MM.1S (cell line): ENCODE results near the gene FAF1.

Experiments used
- EZH2 ChIP-seq: fragments of 300-600 bp; sonication (generic); optimal IDR thresholded peaks from 2 replicates; pipeline ENCODE3; 2017; ENCODE audit warnings: low read depth, mild to moderate bottlenecking, antibody characterized with exemption, low read length, mixed read lengths
- EZH2phosphoT487 ChIP-seq: fragments of 300-600 bp; sonication (generic); IDR thresholded peaks from 2 replicates; pipeline ENCODE4 v1.6.1; 2018; ENCODE audit warnings: antibody characterized with exemption, low read length
- TF ChIP-seq, protein P1 (sequence below): fragments of 300-600 bp; sonication (generic); IDR thresholded peaks from 2 replicates; pipeline ENCODE4 v1.5.1; 2016; ENCODE audit warnings: antibody characterized with exemption, low read length, mixed read lengths

DNA sequence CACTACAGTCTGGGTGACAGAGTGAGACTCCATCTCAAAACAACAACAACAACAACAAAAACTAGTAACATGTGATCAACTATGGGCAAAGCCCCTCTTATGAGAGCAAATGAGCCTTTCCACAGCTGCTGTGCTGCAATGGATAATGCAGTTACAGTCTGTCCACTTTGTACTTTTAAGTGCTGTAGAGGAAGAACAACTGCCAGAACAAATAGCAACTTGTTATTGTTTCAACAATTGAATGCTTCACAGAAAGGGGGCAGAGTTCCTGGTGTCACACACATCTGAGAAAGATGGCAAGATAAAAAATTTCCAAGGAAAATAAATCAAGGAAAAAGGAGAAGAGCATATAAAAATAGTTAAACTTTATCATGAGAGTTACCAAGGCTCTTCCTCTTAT, 293.2 kb downstream of the FAF1 start:
- TF ChIP-seq, protein P1, sequence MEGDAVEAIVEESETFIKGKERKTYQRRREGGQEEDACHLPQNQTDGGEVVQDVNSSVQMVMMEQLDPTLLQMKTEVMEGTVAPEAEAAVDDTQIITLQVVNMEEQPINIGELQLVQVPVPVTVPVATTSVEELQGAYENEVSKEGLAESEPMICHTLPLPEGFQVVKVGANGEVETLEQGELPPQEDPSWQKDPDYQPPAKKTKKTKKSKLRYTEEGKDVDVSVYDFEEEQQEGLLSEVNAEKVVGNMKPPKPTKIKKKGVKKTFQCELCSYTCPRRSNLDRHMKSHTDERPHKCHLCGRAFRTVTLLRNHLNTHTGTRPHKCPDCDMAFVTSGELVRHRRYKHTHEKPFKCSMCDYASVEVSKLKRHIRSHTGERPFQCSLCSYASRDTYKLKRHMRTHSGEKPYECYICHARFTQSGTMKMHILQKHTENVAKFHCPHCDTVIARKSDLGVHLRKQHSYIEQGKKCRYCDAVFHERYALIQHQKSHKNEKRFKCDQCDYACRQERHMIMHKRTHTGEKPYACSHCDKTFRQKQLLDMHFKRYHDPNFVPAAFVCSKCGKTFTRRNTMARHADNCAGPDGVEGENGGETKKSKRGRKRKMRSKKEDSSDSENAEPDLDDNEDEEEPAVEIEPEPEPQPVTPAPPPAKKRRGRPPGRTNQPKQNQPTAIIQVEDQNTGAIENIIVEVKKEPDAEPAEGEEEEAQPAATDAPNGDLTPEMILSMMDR: no peak
- TF ChIP-seq EZH2phosphoT487: no peak
- no peak for TF ChIP-seq EZH2
